ENCODE data around the gene VWDE.
"Not testable (repeated sequence)": the region's sequence is repeated elsewhere in the genome, so short reads cannot be mapped to it uniquely, and the experiment has no call there.

VWDE gene

GRCh38 chr7:12418452-12418851, 14.8 kb upstream of the VWDE start:
- H3K27ac ChIP-seq, result no peak overlapping the region
- TF ChIP-seq CTCF (conservative IDR thresholded peaks at IDR 0.05), result no peak
- TF ChIP-seq ZFX (IDR thresholded peaks at IDR 0.05), result no peak

GRCh38 chr7:12415072-12415471, 11.4 kb upstream of the VWDE start:
- no peak overlapping the region for H3K27ac ChIP-seq
- no peak for TF ChIP-seq CTCF (conservative IDR thresholded peaks at IDR 0.05)
- no peak for TF ChIP-seq ZFX (IDR thresholded peaks at IDR 0.05)

- no peak for TF ChIP-seq CTCF (conservative IDR thresholded peaks at IDR 0.05)
- TF ChIP-seq ZFX (IDR thresholded peaks at IDR 0.05), result no peak
- no peak overlapping the region for H3K27ac ChIP-seq
These were observed 8.7 kb upstream of the VWDE start for GRCh38 chr7:12412407-12412806.

- H3K27ac ChIP-seq, result no peak overlapping the region
- TF ChIP-seq CTCF (conservative IDR thresholded peaks at IDR 0.05) (no peak), ZFX (IDR thresholded peaks at IDR 0.05) (no peak)
These were observed 6.9 kb upstream of the VWDE start for GRCh38 chr7:12410523-12410922.

- no peak for TF ChIP-seq ZFX (IDR thresholded peaks at IDR 0.05)
- TF ChIP-seq CTCF (conservative IDR thresholded peaks at IDR 0.05), result no peak
- no peak overlapping the region for H3K27ac ChIP-seq
These were observed 5.5 kb upstream of the VWDE start for GRCh38 chr7:12409097-12409711.

GRCh38 chr7:12407652-12408051, 4.0 kb upstream of the VWDE start:
- H3K27ac ChIP-seq, result not testable (repeated sequence)

GRCh38 chr7:12402365-12402725, 1.3 kb downstream of the VWDE start:
- no peak overlapping the region for H3K27ac ChIP-seq
- TF ChIP-seq ZFX (IDR thresholded peaks at IDR 0.05), result no peak
- TF ChIP-seq CTCF (conservative IDR thresholded peaks at IDR 0.05), result no peak
